GM23338 (cell line): ENCODE measurements around the gene MAP2K7. TPM values are rescaled to one million over a fixed set of nuclear protein-coding genes. Genes with fewer than 3 reads are reported as not detected.

Experiments
- ATAC-seq: fragments of 200-7000 bp; cut with Tn5 transposase; 3 replicates; pipeline ENCODE4 v1.9.1; 2020
- DNase-seq: peaks from one replicate; pipeline ENCODE4 v3.0.0-alpha.2; 2015; ENCODE audit warnings: low spot score
- H2AFZ ChIP-seq: fragments of 200-600 bp; sonication (generic); 2 replicates; pipeline ENCODE4 v1.8.0; 2016; ENCODE audit warnings: antibody characterized with exemption, mild to moderate bottlenecking, moderate library complexity
- H3F3A ChIP-seq: fragments of 200-600 bp; sonication (generic); replicated peaks from 2 replicates; pipeline ENCODE4 v1.8.0; 2017; ENCODE audit warnings: antibody characterized with exemption, mixed run types, low read depth
- H3K27ac ChIP-seq: fragments of 200-600 bp; sonication (generic); 2 replicates; pipeline ENCODE4 v1.6.1; 2016; ENCODE audit warnings: low read depth
- H3K27me3 ChIP-seq: fragments of 200-600 bp; sonication (generic); 2 replicates; pipeline ENCODE4 v1.8.0; 2016; ENCODE audit warnings: mild to moderate bottlenecking, mixed run types, moderate library complexity; ENCODE audit not compliant: insufficient read depth
- H3K36me3 ChIP-seq: fragments of 200-600 bp; sonication (generic); 2 replicates; pipeline ENCODE4 v1.8.0; 2016; ENCODE audit warnings: mild to moderate bottlenecking; ENCODE audit not compliant: insufficient read depth
- H3K4me1 ChIP-seq: fragments of 200-600 bp; sonication (generic); 2 replicates; pipeline ENCODE4 v1.8.0; 2016; ENCODE audit warnings: mild to moderate bottlenecking, moderate library complexity; ENCODE audit not compliant: insufficient read depth
- H3K4me2 ChIP-seq: fragments of 200-600 bp; sonication (generic); 2 replicates; pipeline ENCODE4 v1.7.1; 2017; ENCODE audit warnings: mixed run types
- H3K4me3 ChIP-seq: fragments of 200-600 bp; sonication (generic); 2 replicates; pipeline ENCODE4 v1.6.1; 2016; ENCODE audit warnings: mixed run types
- H3K79me2 ChIP-seq: fragments of 200-600 bp; sonication (generic); replicated peaks from 2 replicates; pipeline ENCODE4 v1.8.0; 2017; ENCODE audit warnings: mild to moderate bottlenecking; ENCODE audit not compliant: insufficient read depth
- H3K9me2 ChIP-seq: fragments of 200-600 bp; sonication (generic); 2 replicates; pipeline ENCODE4 v1.8.0; 2017; ENCODE audit not compliant: insufficient read depth
- H4K20me1 ChIP-seq: fragments of 200-600 bp; sonication (generic); replicated peaks from 2 replicates; pipeline ENCODE4 v1.8.0; 2017; ENCODE audit warnings: mild to moderate bottlenecking; ENCODE audit not compliant: insufficient read depth
- H3K27ac Mint-ChIP-seq: 2 replicates; pipeline ENCODE4 v1.8.0; 2020; ENCODE audit warnings: inconsistent platforms, mild to moderate bottlenecking, moderate library complexity, mixed read lengths
- H3K27me3 Mint-ChIP-seq: 3 replicates; pipeline ENCODE4 v1.8.0; 2022; ENCODE audit warnings: low read depth, mild to moderate bottlenecking, moderate library complexity, mixed read lengths, inconsistent platforms; ENCODE audit not compliant: insufficient read depth, poor library complexity
- H3K36me3 Mint-ChIP-seq: 3 replicates; pipeline ENCODE4 v1.8.0; 2021; ENCODE audit warnings: low read depth, mild to moderate bottlenecking, inconsistent platforms, moderate library complexity, mixed read lengths
- H3K4me1 Mint-ChIP-seq: 3 replicates; pipeline ENCODE4 v1.8.0; 2020; ENCODE audit warnings: mild to moderate bottlenecking, inconsistent platforms, mixed read lengths
- H3K4me3 Mint-ChIP-seq: 3 replicates; pipeline ENCODE4 v1.8.0; 2021; ENCODE audit warnings: moderate library complexity, mild to moderate bottlenecking, inconsistent platforms, mixed read lengths
- H3K9me3 Mint-ChIP-seq: 3 replicates; pipeline ENCODE4 v1.8.0; 2020; ENCODE audit warnings: moderate library complexity, mild to moderate bottlenecking, inconsistent platforms, mixed read lengths
- CREB1 ChIP-seq: fragments of 250-450 bp; sonication (Bioruptor Pico); IDR thresholded peaks from 2 replicates; pipeline ENCODE4 v1.5.0; 2020; ENCODE audit warnings: low read depth, mild to moderate bottlenecking, moderate library complexity
- CTCF ChIP-seq, 2 experiments: fragments of 200-600 bp in 1 of 2; sonication (generic) in 1 of 2; conservative IDR thresholded peaks; 2 replicates each; pipeline versions ENCODE4 v1.5.1 to v1.6.1; 2016 to 2017; ENCODE audit warnings: antibody characterized with exemption in 2 of 2, low read depth in 2 of 2, mild to moderate bottlenecking in 2 of 2, moderate library complexity in 1 of 2
- EZH2 ChIP-seq: fragments of 200-600 bp; sonication (generic); IDR thresholded peaks from one replicate; pipeline ENCODE4 v1.8.0; 2017; ENCODE audit warnings: antibody characterized with exemption, mild to moderate bottlenecking, low read depth; ENCODE audit not compliant: unreplicated experiment
- EZH2phosphoT487 ChIP-seq: fragments of 200-600 bp; sonication (generic); IDR thresholded peaks from one replicate; pipeline ENCODE4 v1.8.1; 2018; ENCODE audit warnings: antibody characterized with exemption; ENCODE audit not compliant: unreplicated experiment
- NANOG ChIP-seq: IDR thresholded peaks from 2 replicates; pipeline ENCODE4 v1.6.1; 2016; ENCODE audit warnings: antibody characterized with exemption, borderline replicate concordance
- POLR2AphosphoS5 ChIP-seq: IDR thresholded peaks from 2 replicates; pipeline ENCODE4 v1.6.1; 2016; ENCODE audit warnings: antibody characterized with exemption, low read depth
- polyA plus RNA-seq: library from polyadenylated mRNA; unstranded; fragments of >200 nt; fragmentation: Nextera tagmentation; extraction: Ambion mirVana; gene quantifications from 2 replicates; pipeline ENCODE4 v1.2.1, GENCODE V29; 2016
- total RNA-seq: library from RNA; depleted of rRNA; stranded (reverse); fragments of >200 nt; shearing (Covaris generic); gene quantifications from 2 replicates; pipeline ENCODE4 v1.2.3, GENCODE V29; 2014
- TF ChIP-seq, protein P1 (sequence below): IDR thresholded peaks from 2 replicates; pipeline ENCODE4 v1.6.1; 2016; ENCODE audit warnings: antibody characterized with exemption
- TF ChIP-seq, protein P2 (sequence below): IDR thresholded peaks from one replicate; pipeline ENCODE4 v1.6.1; 2018; ENCODE audit warnings: antibody characterized with exemption; ENCODE audit not compliant: unreplicated experiment

The MAP2K7 gene
- total and polyA plus RNA-seq, 2 experiments from 2014 or later: 11.3 to 22.6 TPM

DNA sequence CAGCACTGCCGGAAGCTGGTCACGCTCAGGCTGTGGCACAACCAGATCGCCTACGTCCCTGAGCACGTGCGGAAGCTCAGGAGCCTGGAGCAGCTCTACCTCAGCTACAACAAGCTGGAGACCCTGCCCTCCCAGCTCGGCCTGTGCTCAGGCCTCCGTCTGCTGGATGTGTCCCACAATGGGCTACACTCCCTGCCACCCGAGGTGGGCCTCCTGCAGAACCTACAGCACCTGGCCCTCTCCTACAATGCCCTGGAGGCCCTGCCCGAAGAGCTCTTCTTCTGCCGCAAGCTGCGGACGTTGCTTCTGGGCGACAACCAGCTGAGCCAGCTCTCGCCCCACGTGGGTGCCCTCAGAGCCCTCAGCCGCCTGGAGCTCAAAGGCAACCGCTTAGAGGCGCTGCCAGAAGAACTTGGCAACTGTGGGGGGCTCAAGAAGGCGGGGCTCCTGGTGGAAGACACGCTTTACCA lies 3.2 kb upstream of the MAP2K7 start (continued):
- TF ChIP-seq, protein P1, sequence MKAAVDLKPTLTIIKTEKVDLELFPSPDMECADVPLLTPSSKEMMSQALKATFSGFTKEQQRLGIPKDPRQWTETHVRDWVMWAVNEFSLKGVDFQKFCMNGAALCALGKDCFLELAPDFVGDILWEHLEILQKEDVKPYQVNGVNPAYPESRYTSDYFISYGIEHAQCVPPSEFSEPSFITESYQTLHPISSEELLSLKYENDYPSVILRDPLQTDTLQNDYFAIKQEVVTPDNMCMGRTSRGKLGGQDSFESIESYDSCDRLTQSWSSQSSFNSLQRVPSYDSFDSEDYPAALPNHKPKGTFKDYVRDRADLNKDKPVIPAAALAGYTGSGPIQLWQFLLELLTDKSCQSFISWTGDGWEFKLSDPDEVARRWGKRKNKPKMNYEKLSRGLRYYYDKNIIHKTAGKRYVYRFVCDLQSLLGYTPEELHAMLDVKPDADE: no peak
- TF ChIP-seq POLR2AphosphoS5 (no peak), EZH2phosphoT487 (no peak), CTCF (conservative IDR thresholded peaks at IDR 0.05; ENCODE audit: low read depth in 2 of 2) (no peak), CREB1 (CRISPR knock-in tag) (no peak)
- TF ChIP-seq, protein P2, sequence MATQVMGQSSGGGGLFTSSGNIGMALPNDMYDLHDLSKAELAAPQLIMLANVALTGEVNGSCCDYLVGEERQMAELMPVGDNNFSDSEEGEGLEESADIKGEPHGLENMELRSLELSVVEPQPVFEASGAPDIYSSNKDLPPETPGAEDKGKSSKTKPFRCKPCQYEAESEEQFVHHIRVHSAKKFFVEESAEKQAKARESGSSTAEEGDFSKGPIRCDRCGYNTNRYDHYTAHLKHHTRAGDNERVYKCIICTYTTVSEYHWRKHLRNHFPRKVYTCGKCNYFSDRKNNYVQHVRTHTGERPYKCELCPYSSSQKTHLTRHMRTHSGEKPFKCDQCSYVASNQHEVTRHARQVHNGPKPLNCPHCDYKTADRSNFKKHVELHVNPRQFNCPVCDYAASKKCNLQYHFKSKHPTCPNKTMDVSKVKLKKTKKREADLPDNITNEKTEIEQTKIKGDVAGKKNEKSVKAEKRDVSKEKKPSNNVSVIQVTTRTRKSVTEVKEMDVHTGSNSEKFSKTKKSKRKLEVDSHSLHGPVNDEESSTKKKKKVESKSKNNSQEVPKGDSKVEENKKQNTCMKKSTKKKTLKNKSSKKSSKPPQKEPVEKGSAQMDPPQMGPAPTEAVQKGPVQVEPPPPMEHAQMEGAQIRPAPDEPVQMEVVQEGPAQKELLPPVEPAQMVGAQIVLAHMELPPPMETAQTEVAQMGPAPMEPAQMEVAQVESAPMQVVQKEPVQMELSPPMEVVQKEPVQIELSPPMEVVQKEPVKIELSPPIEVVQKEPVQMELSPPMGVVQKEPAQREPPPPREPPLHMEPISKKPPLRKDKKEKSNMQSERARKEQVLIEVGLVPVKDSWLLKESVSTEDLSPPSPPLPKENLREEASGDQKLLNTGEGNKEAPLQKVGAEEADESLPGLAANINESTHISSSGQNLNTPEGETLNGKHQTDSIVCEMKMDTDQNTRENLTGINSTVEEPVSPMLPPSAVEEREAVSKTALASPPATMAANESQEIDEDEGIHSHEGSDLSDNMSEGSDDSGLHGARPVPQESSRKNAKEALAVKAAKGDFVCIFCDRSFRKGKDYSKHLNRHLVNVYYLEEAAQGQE: no peak

GRCh38 chr19:7900931-7901330 lies 2.7 kb upstream of the MAP2K7 start:
- H3K4me3 Mint-ChIP-seq: no peak overlapping the region
- no peak for TF ChIP-seq CREB1 (CRISPR knock-in tag)
- TF ChIP-seq EZH2: no peak
- no peak for TF ChIP-seq CTCF (conservative IDR thresholded peaks at IDR 0.05; ENCODE audit: low read depth in 2 of 2)
- no peak for TF ChIP-seq NANOG
- TF ChIP-seq, protein P2: no peak

More at GRCh38 chr19:7900931-7901330, 2.7 kb upstream of the MAP2K7 start:
- Histone ChIP-seq H3K27ac (no peak overlapping the region), H3K79me2 (peaks cover 16% of the 10 kb centered on the region), H3K36me3 (no peaks in the 10 kb centered on the region; the same call in 1 of the 2 replicates), H2AFZ (no peak overlapping the region), H3K4me2 (no peak overlapping the region), H4K20me1 (no peaks in the 10 kb centered on the region; the same call in 1 of the 2 replicates), H3K9me2 (no peaks in the 10 kb centered on the region), H3K4me1 (peaks cover 11% of the 10 kb centered on the region), H3K4me3 (no peak overlapping the region), H3K27me3 (no peaks in the 10 kb centered on the region), H3F3A (peaks cover 8% of the 10 kb centered on the region; the same call in 1 of the 2 replicates)
- peaks cover 6% of the 10 kb centered on the region; the same call in 1 of the 3 replicates for H3K9me3 Mint-ChIP-seq
- H3K27ac Mint-ChIP-seq: no peak overlapping the region
- H3K36me3 Mint-ChIP-seq: peaks cover 17% of the 10 kb centered on the region; the same call in 2 of the 3 replicates
- peaks cover 19% of the 10 kb centered on the region for H3K4me1 Mint-ChIP-seq
- no peak for DNase-seq
- H3K27me3 Mint-ChIP-seq: peaks cover 24% of the 10 kb centered on the region
- ATAC-seq: no peak
